Adrenal gland (tissue), 5 donors: ENCODE results near the gene TRABD.

Experiments used
- CTCF ChIP-seq, 6 experiments: fragments of 450-650 bp in 4 of 6; fragments of 200-600 bp in 2 of 6; sonication (generic) in 1 of 6; IDR thresholded peaks; 1 replicate in 5 of 6; 2 replicates in 1 of 6; pipeline versions ENCODE4 v1.5.1 to v1.8.0; 2016 to 2021; ENCODE audit warnings: antibody characterized with exemption in 6 of 6, mild to moderate bottlenecking in 2 of 6, moderate library complexity in 1 of 6
- POLR2A ChIP-seq, 2 donors: fragments of 450-650 bp; IDR thresholded peaks; one replicate each; pipeline ENCODE4 v1.6.1; 2017; ENCODE audit warnings: antibody characterized with exemption in 2 of 2, mild to moderate bottlenecking in 2 of 2, moderate library complexity in 1 of 2
- donor health status: DM: no; HTN: no; CAD: no.

GRCh38 chr22:50138988-50139387 lies 46.7 kb upstream of the TRABD start:
- TF ChIP-seq CTCF (IDR thresholded peaks at IDR 0.05) (no peak), POLR2A (IDR thresholded peaks at IDR 0.05) (no peak)
